Activated T-cell treated with anti-CD3 and anti-CD28 coated beads for 24 hours (primary cell): Measurements from ENCODE around the gene MGLL.

Source experiments
- DNase-seq: peaks from one replicate; pipeline ENCODE4 v3.0.0-alpha.2; 2020; ENCODE audit warnings: low read depth

MGLL gene

GRCh38 chr3:127651516-127652172 lies 170.7 kb downstream of the MGLL start:
- DNase-seq: no peak

- DNase-seq: no peak
Observed at GRCh38 chr3:127650236-127650635, 172.1 kb downstream of the MGLL start.

- DNase-seq: no peak
Observed at GRCh38 chr3:127647845-127648204, 174.5 kb downstream of the MGLL start.

GRCh38 chr3:127647166-127647844 lies 175.0 kb downstream of the MGLL start:
- DNase-seq: no peak

- DNase-seq: no peak
Observed at GRCh38 chr3:127646501-127647046, 175.7 kb downstream of the MGLL start.

GRCh38 chr3:127645371-127646015 lies 176.8 kb downstream of the MGLL start:
- DNase-seq: no peak

- no peak for DNase-seq
Observed at GRCh38 chr3:127644641-127645370, 177.5 kb downstream of the MGLL start.

GRCh38 chr3:127640042-127640355 lies 182.3 kb downstream of the MGLL start:
- DNase-seq: no peak

GRCh38 chr3:127639173-127640041 lies 182.9 kb downstream of the MGLL start:
- no peak for DNase-seq
